Measurements from ENCODE around the gene C18orf63. TPM values are rescaled to one million over a fixed set of nuclear protein-coding genes. Genes with fewer than 3 reads are reported as not detected.

C18orf63 gene
- total and polyA plus RNA-seq, 9 donors, result not detected

DNA sequence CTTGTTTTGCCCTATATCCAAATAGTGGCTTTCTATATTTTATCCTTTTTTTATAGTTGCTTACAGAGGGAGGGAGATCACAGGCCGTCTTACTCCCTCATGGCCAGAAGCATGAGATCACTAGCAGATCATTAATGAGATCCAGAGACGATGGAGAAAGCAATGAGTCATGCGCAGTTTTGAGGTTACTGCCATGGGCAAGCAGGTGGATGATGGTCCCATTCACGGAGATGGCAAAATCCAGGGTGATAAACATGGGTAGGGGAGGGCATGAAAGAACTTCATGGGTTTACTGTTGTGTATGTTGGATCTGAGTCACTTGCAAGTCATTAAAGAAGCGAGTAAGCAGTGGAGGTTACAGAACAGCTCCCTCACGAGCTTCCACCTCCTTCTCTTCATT lies 60.4 kb downstream of the C18orf63 start:
- Histone ChIP-seq H3K4me1 (ENCODE audit: insufficient read depth) (no peaks in the 10 kb centered on the region), H3K27ac (no peak overlapping the region), H3K27me3 (no peaks in the 10 kb centered on the region), H3K4me3 (no peak overlapping the region), H3K9me3 (no peaks in the 10 kb centered on the region), H3K36me3 (no peaks in the 10 kb centered on the region)
- intact Hi-C loops (cut with DNase I), result no loop called here
- no peak for DNase-seq
- TF ChIP-seq EP300 (IDR thresholded peaks at IDR 0.05) (no peak), POLR2A (IDR thresholded peaks at IDR 0.05) (no peak)
- TF ChIP-seq, protein P1, sequence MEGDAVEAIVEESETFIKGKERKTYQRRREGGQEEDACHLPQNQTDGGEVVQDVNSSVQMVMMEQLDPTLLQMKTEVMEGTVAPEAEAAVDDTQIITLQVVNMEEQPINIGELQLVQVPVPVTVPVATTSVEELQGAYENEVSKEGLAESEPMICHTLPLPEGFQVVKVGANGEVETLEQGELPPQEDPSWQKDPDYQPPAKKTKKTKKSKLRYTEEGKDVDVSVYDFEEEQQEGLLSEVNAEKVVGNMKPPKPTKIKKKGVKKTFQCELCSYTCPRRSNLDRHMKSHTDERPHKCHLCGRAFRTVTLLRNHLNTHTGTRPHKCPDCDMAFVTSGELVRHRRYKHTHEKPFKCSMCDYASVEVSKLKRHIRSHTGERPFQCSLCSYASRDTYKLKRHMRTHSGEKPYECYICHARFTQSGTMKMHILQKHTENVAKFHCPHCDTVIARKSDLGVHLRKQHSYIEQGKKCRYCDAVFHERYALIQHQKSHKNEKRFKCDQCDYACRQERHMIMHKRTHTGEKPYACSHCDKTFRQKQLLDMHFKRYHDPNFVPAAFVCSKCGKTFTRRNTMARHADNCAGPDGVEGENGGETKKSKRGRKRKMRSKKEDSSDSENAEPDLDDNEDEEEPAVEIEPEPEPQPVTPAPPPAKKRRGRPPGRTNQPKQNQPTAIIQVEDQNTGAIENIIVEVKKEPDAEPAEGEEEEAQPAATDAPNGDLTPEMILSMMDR (IDR thresholded peaks at IDR 0.05), result no peak
- WGBS, 3 donors, result 65 to 68% (median 65%) methylated on average over 6 of the region's 6 CpGs

DNA sequence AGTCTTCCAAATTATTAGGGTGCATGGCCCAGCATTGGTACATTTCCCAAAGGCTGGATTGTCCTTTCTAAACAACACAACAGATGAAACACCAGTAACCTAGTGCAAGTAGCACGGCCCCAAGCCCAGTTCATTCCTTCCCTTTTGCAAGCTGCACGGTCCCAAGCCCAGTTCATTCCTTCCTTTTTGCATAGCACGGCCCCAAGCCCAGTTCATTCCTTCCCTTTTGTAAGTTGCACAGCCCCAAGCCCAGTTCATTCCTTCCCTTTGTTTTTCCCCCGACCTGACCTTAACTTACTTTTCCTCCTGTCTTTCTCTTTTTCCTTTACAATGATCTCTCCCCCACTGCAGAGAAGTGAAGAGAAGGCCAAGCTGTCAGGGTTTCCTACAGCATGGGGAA lies 60.9 kb downstream of the C18orf63 start:
- 79 to 87% (median 85%) methylated on average over 4 of the region's 4 CpGs for WGBS, 3 donors
- no peak for DNase-seq

DNA sequence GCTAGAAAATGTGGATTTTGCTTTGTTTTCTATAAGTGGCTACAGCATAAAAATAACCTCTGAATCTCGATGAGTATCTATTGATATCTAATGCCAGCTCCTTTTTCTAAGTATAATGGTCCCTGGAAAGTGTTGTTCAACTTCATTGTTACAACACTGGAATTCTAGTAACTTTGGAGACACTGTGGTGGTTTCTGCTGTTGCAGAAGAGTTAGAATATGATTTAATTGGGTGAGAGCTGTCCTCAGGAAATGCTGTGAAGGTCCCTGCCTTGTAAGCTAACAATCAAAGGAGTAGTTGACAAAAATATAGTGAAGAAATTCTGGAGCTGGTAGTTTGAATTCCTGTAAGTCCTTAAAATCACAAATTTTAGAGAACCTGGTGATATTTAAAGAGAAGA lies 62.1 kb downstream of the C18orf63 start:
- Histone ChIP-seq H3K27ac (no peak overlapping the region), H3K9me3 (no peaks in the 10 kb centered on the region), H3K4me1 (ENCODE audit: insufficient read depth) (no peaks in the 10 kb centered on the region), H3K4me3 (no peak overlapping the region), H3K36me3 (no peaks in the 10 kb centered on the region), H3K27me3 (no peaks in the 10 kb centered on the region)
- no peak for DNase-seq
- TF ChIP-seq, protein P1 (IDR thresholded peaks at IDR 0.05), result no peak
- TF ChIP-seq EP300 (IDR thresholded peaks at IDR 0.05) (no peak), POLR2A (IDR thresholded peaks at IDR 0.05) (no peak)
- WGBS, 3 donors, result 85 to 87% (median 85%) methylated on average over 1 of the region's 1 CpG
- intact Hi-C loops (cut with DNase I), result no loop called here

More for the DNA sequence above, 60.9 kb downstream of the C18orf63 start:
- no peak overlapping the region for H3K4me3 ChIP-seq
- no peak overlapping the region for H3K27ac ChIP-seq
- TF ChIP-seq EP300 (IDR thresholded peaks at IDR 0.05) (no peak), POLR2A (IDR thresholded peaks at IDR 0.05) (no peak)
- TF ChIP-seq, protein P1 (IDR thresholded peaks at IDR 0.05), result no peak
- H3K4me1 ChIP-seq (ENCODE audit: insufficient read depth), result no peaks in the 10 kb centered on the region
- H3K9me3 ChIP-seq, result no peaks in the 10 kb centered on the region
- H3K36me3 ChIP-seq, result no peaks in the 10 kb centered on the region
- intact Hi-C loops (cut with DNase I), result no loop called here
- H3K27me3 ChIP-seq, result no peaks in the 10 kb centered on the region

DNA sequence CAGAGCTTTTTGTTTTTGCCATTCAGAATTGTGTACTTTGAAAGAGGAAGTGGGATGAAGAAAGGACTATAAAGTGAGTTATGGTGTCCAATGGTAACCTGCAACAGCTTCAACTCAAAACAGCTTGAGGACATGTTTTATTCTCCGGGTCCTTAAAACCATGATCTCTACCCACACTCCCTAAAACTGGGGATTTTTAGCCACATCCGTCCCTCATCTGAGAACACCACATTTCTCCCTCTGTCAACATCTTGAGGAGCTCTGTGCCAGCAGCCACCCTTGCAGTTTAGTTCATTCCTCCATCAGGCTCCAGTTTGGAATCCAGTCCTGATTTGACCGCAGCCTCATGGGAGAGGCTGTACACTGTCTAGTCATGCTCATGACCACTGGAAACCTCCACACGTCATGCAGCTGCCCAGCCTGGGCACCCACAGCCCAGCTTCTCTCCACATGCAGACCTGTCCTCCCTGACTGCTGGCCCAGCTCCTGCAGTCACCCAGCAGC lies 62.6 kb downstream of the C18orf63 start:
- Histone ChIP-seq H3K4me1 (ENCODE audit: insufficient read depth) (no peaks in the 10 kb centered on the region), H3K4me3 (no peak overlapping the region), H3K27ac (no peak overlapping the region), H3K36me3 (no peaks in the 10 kb centered on the region), H3K9me3 (no peaks in the 10 kb centered on the region), H3K27me3 (no peaks in the 10 kb centered on the region)
- TF ChIP-seq, protein P1 (IDR thresholded peaks at IDR 0.05), result no peak
- TF ChIP-seq POLR2A (IDR thresholded peaks at IDR 0.05) (no peak), EP300 (IDR thresholded peaks at IDR 0.05) (no peak)
- 63 to 74% (median 71%) methylated on average over 4 of the region's 4 CpGs for WGBS, 3 donors
- intact Hi-C loops (cut with DNase I), result no loop called here
- no peak for DNase-seq

Measured in ovary (tissue), 9 donors.